LNCAP (cell line): ENCODE data around the gene SCN9A.

Source experiments
- TF ChIP-seq, protein P1 (sequence below): fragments of 450-650 bp; IDR thresholded peaks from 2 replicates; pipeline ENCODE4 v1.5.1; 2017; ENCODE audit warnings: mild to moderate bottlenecking

The SCN9A gene

GRCh38 chr2:166410828-166411472, 35.2 kb upstream of the SCN9A start:
- TF ChIP-seq, protein P1, sequence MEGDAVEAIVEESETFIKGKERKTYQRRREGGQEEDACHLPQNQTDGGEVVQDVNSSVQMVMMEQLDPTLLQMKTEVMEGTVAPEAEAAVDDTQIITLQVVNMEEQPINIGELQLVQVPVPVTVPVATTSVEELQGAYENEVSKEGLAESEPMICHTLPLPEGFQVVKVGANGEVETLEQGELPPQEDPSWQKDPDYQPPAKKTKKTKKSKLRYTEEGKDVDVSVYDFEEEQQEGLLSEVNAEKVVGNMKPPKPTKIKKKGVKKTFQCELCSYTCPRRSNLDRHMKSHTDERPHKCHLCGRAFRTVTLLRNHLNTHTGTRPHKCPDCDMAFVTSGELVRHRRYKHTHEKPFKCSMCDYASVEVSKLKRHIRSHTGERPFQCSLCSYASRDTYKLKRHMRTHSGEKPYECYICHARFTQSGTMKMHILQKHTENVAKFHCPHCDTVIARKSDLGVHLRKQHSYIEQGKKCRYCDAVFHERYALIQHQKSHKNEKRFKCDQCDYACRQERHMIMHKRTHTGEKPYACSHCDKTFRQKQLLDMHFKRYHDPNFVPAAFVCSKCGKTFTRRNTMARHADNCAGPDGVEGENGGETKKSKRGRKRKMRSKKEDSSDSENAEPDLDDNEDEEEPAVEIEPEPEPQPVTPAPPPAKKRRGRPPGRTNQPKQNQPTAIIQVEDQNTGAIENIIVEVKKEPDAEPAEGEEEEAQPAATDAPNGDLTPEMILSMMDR, result no peak

GRCh38 chr2:166406374-166406773, 30.6 kb upstream of the SCN9A start:
- TF ChIP-seq, protein P1, result no peak

GRCh38 chr2:166405569-166405926, 29.8 kb upstream of the SCN9A start:
- TF ChIP-seq, protein P1, result no peak

DNA sequence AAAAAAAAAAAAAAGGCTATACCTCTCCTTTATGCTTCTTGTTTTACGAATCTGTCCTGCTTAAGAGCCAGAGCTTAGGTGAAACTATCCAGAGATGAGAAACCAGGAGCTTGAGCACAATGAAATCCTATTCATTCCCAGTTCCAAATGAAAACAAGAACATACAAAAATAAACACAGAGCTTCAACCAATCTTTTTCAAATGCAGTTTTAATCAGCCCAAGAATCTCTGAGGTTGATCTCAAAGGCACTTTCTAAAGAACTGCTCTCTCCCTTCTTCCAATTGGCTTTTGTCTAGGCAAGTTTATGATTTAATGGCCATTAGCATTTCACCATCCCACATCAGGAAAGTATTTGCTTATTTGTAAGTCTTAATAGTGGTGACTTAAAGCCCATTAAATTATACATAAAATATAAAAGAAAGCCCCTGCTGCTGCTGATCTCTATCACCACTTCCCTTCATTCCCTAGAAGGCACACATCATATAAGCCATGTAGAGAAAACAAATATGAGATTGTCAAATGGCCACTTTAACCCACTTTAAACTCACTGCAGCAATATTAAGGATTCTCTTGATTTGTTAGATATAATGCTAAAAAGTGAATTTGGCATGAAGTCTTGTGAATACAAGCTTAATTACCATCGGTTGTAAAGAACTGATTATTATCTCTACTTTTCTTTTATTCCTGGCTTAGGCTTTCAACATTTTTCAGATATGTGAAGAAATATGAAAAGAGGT, 29.3 kb upstream of the SCN9A start:
- TF ChIP-seq, protein P1, result no peak

DNA sequence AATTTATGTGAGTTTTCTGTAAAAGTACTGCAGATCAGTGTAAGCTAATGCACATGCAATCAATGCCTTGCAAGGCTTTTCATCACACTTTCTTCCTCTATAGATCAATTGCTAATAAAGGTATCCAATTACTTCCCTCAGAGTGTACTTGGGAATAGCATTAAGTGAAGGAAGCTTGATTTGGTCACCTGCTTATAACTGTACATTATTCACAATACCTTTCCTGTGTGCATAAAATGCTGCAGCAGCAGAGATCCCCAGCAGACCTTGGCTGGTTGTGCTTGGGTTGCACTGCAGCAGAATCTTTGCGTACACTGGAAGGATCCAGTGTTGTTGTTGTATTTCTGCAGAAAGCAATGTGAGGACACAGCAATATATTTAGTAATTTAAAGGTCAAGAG, 18.5 kb upstream of the SCN9A start:
- TF ChIP-seq, protein P1, result no peak

DNA sequence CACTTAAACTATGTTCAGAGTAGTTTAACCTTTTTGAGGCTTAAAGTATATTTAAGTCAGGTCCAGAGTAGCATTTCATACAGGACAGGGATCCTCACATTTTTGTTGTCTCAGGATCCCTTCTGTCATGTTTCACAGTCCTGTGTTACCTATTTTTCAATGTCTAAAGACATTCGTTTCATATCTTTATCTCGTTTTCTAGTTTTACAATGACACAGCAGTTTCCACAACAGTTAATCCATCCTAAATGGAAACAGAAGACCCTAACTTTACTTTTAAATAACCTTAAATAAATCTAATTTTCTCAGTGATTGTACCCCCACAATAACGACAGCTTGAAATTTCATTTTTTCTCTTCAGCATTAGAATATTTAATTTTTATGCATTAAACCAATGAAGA, 17.3 kb upstream of the SCN9A start:
- TF ChIP-seq, protein P1, result no peak

GRCh38 chr2:166388481-166389070, 12.8 kb upstream of the SCN9A start:
- TF ChIP-seq, protein P1, result no peak
